ENCODE results near the gene AP5Z1. TPM values are rescaled to one million over a fixed set of nuclear protein-coding genes. Genes with fewer than 3 reads are reported as not detected.

Gene AP5Z1
- total and polyA plus RNA-seq, 2 donors (not counting 1 experiment from before 2014, with no cell fraction given) = 11.1 to 32.2 TPM

- no peak overlapping the region for H3K4me3 ChIP-seq (replicated peaks in 1 of 4; ENCODE audit: control extremely low read depth in 1 of 4, insufficient read depth in 1 of 4, low read depth in 3 of 4, low read length in 4 of 4)
- no peak overlapping the region for H3K27ac ChIP-seq (ENCODE audit: insufficient read depth, low read length)
- H3K4me2 ChIP-seq (ENCODE audit: extremely low read depth, insufficient read depth, low read length) = no peak overlapping the region
- no peaks in the 10 kb centered on the region for H3K4me1 ChIP-seq (ENCODE audit: control insufficient read depth, extremely low read depth, insufficient read depth, low read length)
- no peaks in the 10 kb centered on the region for H3K27me3 ChIP-seq (ENCODE audit: control insufficient read depth, insufficient read depth, low read length)
- H3K9ac ChIP-seq (ENCODE audit: insufficient read depth, low read length) = no peak overlapping the region
- no peaks in the 10 kb centered on the region for H3K79me2 ChIP-seq (ENCODE audit: control insufficient read depth, insufficient read depth, low read length)
- no peaks in the 10 kb centered on the region for H4K20me1 ChIP-seq (ENCODE audit: control insufficient read depth, extremely low read depth, insufficient read depth, low read length)
- DNase-seq (ENCODE audit: low read depth in 2 of 2) = no peak
- TF ChIP-seq CTCF (conservative IDR thresholded peaks at IDR 0.05 in 1 of 2, IDR thresholded peaks at IDR 0.05 in 1 of 2; ENCODE audit: low read depth in 1 of 2, low read length in 2 of 2) (no peak), EZH2 (IDR thresholded peaks at IDR 0.05; ENCODE audit: low read length, missing control alignments) (no peak)
- H3K36me3 ChIP-seq (ENCODE audit: control insufficient read depth, insufficient read depth, low read length) = no peaks in the 10 kb centered on the region
- no peak overlapping the region for H2AFZ ChIP-seq (ENCODE audit: low read length)
- H3K9me3 ChIP-seq (ENCODE audit: control insufficient read depth, insufficient read depth, low read depth, low read length) = no peaks in the 10 kb centered on the region
Measured at GRCh38 chr7:4816419-4817080, 41.1 kb downstream of the AP5Z1 start.

GRCh38 chr7:4817178-4817901 is 41.9 kb downstream of the AP5Z1 start:
- Histone ChIP-seq H3K79me2 (ENCODE audit: control insufficient read depth, insufficient read depth, low read length) (no peaks in the 10 kb centered on the region), H3K4me1 (ENCODE audit: control insufficient read depth, extremely low read depth, insufficient read depth, low read length) (no peaks in the 10 kb centered on the region), H4K20me1 (ENCODE audit: control insufficient read depth, extremely low read depth, insufficient read depth, low read length) (no peaks in the 10 kb centered on the region), H2AFZ (ENCODE audit: low read length) (no peak overlapping the region), H3K4me3 (replicated peaks in 1 of 4; ENCODE audit: control extremely low read depth in 1 of 4, insufficient read depth in 1 of 4, low read depth in 3 of 4, low read length in 4 of 4) (no peak overlapping the region), H3K36me3 (ENCODE audit: control insufficient read depth, insufficient read depth, low read length) (no peaks in the 10 kb centered on the region), H3K27me3 (ENCODE audit: control insufficient read depth, insufficient read depth, low read length) (no peaks in the 10 kb centered on the region), H3K9me3 (ENCODE audit: control insufficient read depth, insufficient read depth, low read depth, low read length) (no peaks in the 10 kb centered on the region), H3K9ac (ENCODE audit: insufficient read depth, low read length) (no peak overlapping the region), H3K27ac (ENCODE audit: insufficient read depth, low read length) (no peak overlapping the region), H3K4me2 (ENCODE audit: extremely low read depth, insufficient read depth, low read length) (no peak overlapping the region)
- no peak for DNase-seq (ENCODE audit: low read depth in 2 of 2)
- TF ChIP-seq EZH2 (IDR thresholded peaks at IDR 0.05; ENCODE audit: low read length, missing control alignments) (no peak), CTCF (conservative IDR thresholded peaks at IDR 0.05 in 1 of 2, IDR thresholded peaks at IDR 0.05 in 1 of 2; ENCODE audit: low read depth in 1 of 2, low read length in 2 of 2) (no peak)

GRCh38 chr7:4818000-4818794 is 42.8 kb downstream of the AP5Z1 start:
- H3K9ac ChIP-seq (ENCODE audit: insufficient read depth, low read length) = no peak overlapping the region
- no peaks in the 10 kb centered on the region for H3K9me3 ChIP-seq (ENCODE audit: control insufficient read depth, insufficient read depth, low read depth, low read length)
- no peaks in the 10 kb centered on the region for H3K36me3 ChIP-seq (ENCODE audit: control insufficient read depth, insufficient read depth, low read length)
- H3K4me2 ChIP-seq (ENCODE audit: extremely low read depth, insufficient read depth, low read length) = no peak overlapping the region
- no peaks in the 10 kb centered on the region for H3K79me2 ChIP-seq (ENCODE audit: control insufficient read depth, insufficient read depth, low read length)
- H3K27me3 ChIP-seq (ENCODE audit: control insufficient read depth, insufficient read depth, low read length) = no peaks in the 10 kb centered on the region
- no peak for DNase-seq (ENCODE audit: low read depth in 2 of 2)
- H3K4me1 ChIP-seq (ENCODE audit: control insufficient read depth, extremely low read depth, insufficient read depth, low read length) = no peaks in the 10 kb centered on the region
- H3K27ac ChIP-seq (ENCODE audit: insufficient read depth, low read length) = no peak overlapping the region
- no peaks in the 10 kb centered on the region for H4K20me1 ChIP-seq (ENCODE audit: control insufficient read depth, extremely low read depth, insufficient read depth, low read length)
- TF ChIP-seq CTCF (conservative IDR thresholded peaks at IDR 0.05 in 1 of 2, IDR thresholded peaks at IDR 0.05 in 1 of 2; ENCODE audit: low read depth in 1 of 2, low read length in 2 of 2) (no peak), EZH2 (IDR thresholded peaks at IDR 0.05; ENCODE audit: low read length, missing control alignments) (no peak)
- H3K4me3 ChIP-seq (replicated peaks in 1 of 4; ENCODE audit: control extremely low read depth in 1 of 4, insufficient read depth in 1 of 4, low read depth in 3 of 4, low read length in 4 of 4) = no peak overlapping the region
- no peak overlapping the region for H2AFZ ChIP-seq (ENCODE audit: low read length)
